ENCODE measurements around the gene OR2T27. TPM values are rescaled to one million over a fixed set of nuclear protein-coding genes. Genes with fewer than 3 reads are reported as not detected.
A peak's percentile ranks its signal among the peaks of the same experiment; 100 is the strongest.

The OR2T27 gene
- total RNA-seq, 1 experiment from 2014 or later = not detected

DNA sequence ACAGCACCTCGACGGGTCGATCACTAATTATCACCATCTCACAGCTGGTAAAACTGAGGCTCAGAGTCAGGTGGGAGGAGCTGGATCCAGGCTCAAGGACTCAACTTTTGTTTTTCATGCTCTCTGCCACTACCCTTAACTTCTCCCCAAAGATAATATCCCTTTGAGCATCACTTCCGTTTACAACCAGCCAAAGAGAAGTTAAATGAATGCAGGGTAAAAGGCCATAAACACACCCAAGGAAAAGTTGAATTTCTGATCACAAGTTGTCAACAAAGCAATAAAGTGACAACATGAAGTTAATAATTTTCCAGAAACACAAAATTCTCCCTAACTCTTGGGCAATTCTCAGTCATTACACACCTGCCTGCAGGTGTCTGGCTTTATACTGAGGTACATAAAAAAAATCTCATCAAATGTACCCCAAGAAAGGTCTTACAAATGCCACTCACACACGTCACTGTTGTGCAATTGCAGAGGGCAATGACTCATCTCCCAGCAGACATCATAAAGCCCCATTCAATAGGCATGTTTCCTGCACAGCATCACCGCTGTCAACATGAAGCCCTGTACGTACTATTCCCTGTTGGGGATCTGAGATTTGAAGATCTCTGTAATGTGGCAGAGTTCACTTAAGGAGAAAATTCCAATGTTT lies 23.8 kb downstream of the OR2T27 start:
- TF ChIP-seq CTCF (conservative IDR thresholded peaks at IDR 0.05; ENCODE audit: low read depth, low read length) (no peak), EZH2 (IDR thresholded peaks at IDR 0.05; ENCODE audit: borderline replicate concordance, low read depth, low read length, poor library complexity, severe bottlenecking) (no peak)
- peaks cover 18% of the 10 kb centered on the region for H3K4me1 ChIP-seq (ENCODE audit: insufficient read depth, low read length, poor library complexity, severe bottlenecking)
- CTCF ChIA-PET = no interaction called here
- H3K27ac ChIP-seq (ENCODE audit: low read depth, low read length, poor library complexity, severe bottlenecking) = peak overlapping the region; percentile 77
- H3K9me3 ChIP-seq (ENCODE audit: low read depth, low read length, poor library complexity, severe bottlenecking) = no peaks in the 10 kb centered on the region
- no peaks in the 10 kb centered on the region for H3K36me3 ChIP-seq (ENCODE audit: insufficient read depth, low read length, poor library complexity, severe bottlenecking)
- BruUV-seq (replicated peaks) = no TSS peak
- DNase-seq (ENCODE audit: low spot score) = peak; percentile 93
- H3K27me3 ChIP-seq (replicated peaks; ENCODE audit: insufficient read depth, low read depth, low read length, poor library complexity) = no peaks in the 10 kb centered on the region
- intact Hi-C loops (cut with micrococcal nuclease; ENCODE audit: unreplicated experiment) = loop anchor here (5.0 kb wide), 2 partner anchors 156 to 174 kb away; no protein-coding TSS in a partner anchor
- POLR2A ChIA-PET (ENCODE audit: low non-redundant PET) = no interaction called here
- no peak overlapping the region for H3K4me3 ChIP-seq (ENCODE audit: low read depth, low read length, poor library complexity, severe bottlenecking)

- intact Hi-C loops (cut with micrococcal nuclease; ENCODE audit: unreplicated experiment) = loop anchor here (5.0 kb wide), 2 partner anchors 157 to 173 kb away; no protein-coding TSS in a partner anchor
- no peak for TF ChIP-seq EZH2 (IDR thresholded peaks at IDR 0.05; ENCODE audit: borderline replicate concordance, low read depth, low read length, poor library complexity, severe bottlenecking)
- TF ChIP-seq CTCF (conservative IDR thresholded peaks at IDR 0.05; ENCODE audit: low read depth, low read length) = no peak
- ChIA-PET CTCF (no interaction called here), POLR2A (ENCODE audit: low non-redundant PET) (no interaction called here)
- H3K27me3 ChIP-seq (replicated peaks; ENCODE audit: insufficient read depth, low read depth, low read length, poor library complexity) = no peaks in the 10 kb centered on the region
- no TSS peak for BruUV-seq (replicated peaks)
- H3K4me1 ChIP-seq (ENCODE audit: insufficient read depth, low read length, poor library complexity, severe bottlenecking) = peaks cover 18% of the 10 kb centered on the region
- no peaks in the 10 kb centered on the region for H3K36me3 ChIP-seq (ENCODE audit: insufficient read depth, low read length, poor library complexity, severe bottlenecking)
- no peak for DNase-seq (ENCODE audit: low spot score)
- H3K9me3 ChIP-seq (ENCODE audit: low read depth, low read length, poor library complexity, severe bottlenecking) = no peaks in the 10 kb centered on the region
- no peak overlapping the region for H3K27ac ChIP-seq (ENCODE audit: low read depth, low read length, poor library complexity, severe bottlenecking)
- no peak overlapping the region for H3K4me3 ChIP-seq (ENCODE audit: low read depth, low read length, poor library complexity, severe bottlenecking)
Observed at GRCh38 chr1:248630551-248630950, 24.8 kb downstream of the OR2T27 start.

GRCh38 chr1:248627971-248628844 lies 27.1 kb downstream of the OR2T27 start:
- POLR2A ChIA-PET (ENCODE audit: low non-redundant PET) = no interaction called here
- H3K36me3 ChIP-seq (ENCODE audit: insufficient read depth, low read length, poor library complexity, severe bottlenecking) = no peaks in the 10 kb centered on the region
- TF ChIP-seq CTCF (conservative IDR thresholded peaks at IDR 0.05; ENCODE audit: low read depth, low read length) (no peak), EZH2 (IDR thresholded peaks at IDR 0.05; ENCODE audit: borderline replicate concordance, low read depth, low read length, poor library complexity, severe bottlenecking) (no peak)
- CTCF ChIA-PET = no interaction called here
- no peaks in the 10 kb centered on the region for H3K27me3 ChIP-seq (replicated peaks; ENCODE audit: insufficient read depth, low read depth, low read length, poor library complexity)
- DNase-seq (ENCODE audit: low spot score) = no peak
- H3K9me3 ChIP-seq (ENCODE audit: low read depth, low read length, poor library complexity, severe bottlenecking) = no peaks in the 10 kb centered on the region
- intact Hi-C loops (cut with micrococcal nuclease; ENCODE audit: unreplicated experiment) = no loop called here
- no peak overlapping the region for H3K27ac ChIP-seq (ENCODE audit: low read depth, low read length, poor library complexity, severe bottlenecking)
- peaks cover 19% of the 10 kb centered on the region for H3K4me1 ChIP-seq (ENCODE audit: insufficient read depth, low read length, poor library complexity, severe bottlenecking)
- BruUV-seq (replicated peaks) = no TSS peak
- H3K4me3 ChIP-seq (ENCODE audit: low read depth, low read length, poor library complexity, severe bottlenecking) = no peak overlapping the region
